GM19023 (cell line): Measurements from ENCODE around the gene FGF3.
"Not testable (repeated sequence)": the region's sequence is repeated elsewhere in the genome, so short reads cannot be mapped to it uniquely, and the experiment has no call there.

Experiments used
- ATAC-seq: cut with Tn5 transposase; IDR thresholded peaks from one replicate; pipeline ENCODE4 v1.9.1; 2021; ENCODE audit warnings: mild to moderate bottlenecking, moderate library complexity; ENCODE audit not compliant: unreplicated experiment

FGF3 gene

GRCh38 chr11:69774354-69775162 is 44.7 kb downstream of the FGF3 start:
- no peak for ATAC-seq

DNA sequence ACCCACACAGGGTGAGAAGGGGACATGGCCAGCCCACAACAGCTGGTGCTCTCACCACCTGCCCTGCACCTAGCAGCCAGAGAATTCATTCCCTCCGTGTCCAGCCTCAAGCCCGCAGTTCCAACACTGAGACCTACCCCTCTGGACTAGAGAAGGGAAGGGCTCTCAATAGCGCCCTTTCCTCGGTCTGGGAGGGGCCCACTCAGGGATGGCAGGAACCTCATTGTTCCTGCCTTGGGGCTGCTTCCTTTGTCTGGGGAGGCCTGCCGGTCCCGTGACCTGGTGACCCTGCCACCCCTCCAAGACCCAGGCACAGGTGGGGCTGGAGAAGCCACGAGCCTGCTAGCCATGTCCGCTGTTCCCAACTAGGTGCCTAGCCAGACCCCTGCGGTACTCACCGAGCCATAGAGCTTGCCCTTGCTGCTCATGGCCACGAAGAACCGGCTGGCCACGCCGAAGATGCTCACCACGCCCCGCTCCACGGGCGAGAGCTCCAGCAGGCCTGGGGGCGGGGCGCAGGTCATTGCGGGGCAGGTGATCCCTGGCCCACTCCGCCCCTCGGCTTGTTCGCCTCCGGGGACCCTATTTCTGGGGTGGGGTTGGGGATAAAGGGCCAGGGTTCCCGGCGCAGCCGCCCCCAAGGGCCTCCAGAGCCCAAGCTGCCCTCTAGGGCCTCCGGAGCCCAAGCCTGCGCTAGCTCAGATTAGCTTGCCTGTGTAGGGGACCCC is 45.4 kb downstream of the FGF3 start:
- ATAC-seq = no peak

GRCh38 chr11:69771466-69771865 is 47.8 kb downstream of the FGF3 start:
- no peak for ATAC-seq

DNA sequence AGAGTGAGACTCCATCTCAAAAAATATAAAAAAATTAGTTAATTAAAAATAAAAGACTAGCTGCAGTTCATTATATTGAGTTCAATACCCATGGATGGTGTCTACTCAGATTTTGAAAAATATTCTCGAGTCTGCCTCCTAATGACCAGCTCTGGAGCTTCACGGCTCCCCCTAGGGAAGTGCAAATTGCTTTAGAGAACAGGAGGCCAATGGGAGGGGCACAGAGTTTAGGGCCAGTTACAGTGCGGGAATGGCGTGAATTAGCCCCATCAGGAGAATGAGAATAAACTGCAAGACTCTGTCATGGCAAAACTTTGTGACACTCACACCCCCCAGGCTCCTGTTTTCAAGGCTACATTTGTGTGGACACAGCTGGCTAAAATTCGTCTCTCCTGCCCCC is 48.7 kb downstream of the FGF3 start:
- ATAC-seq = no peak

DNA sequence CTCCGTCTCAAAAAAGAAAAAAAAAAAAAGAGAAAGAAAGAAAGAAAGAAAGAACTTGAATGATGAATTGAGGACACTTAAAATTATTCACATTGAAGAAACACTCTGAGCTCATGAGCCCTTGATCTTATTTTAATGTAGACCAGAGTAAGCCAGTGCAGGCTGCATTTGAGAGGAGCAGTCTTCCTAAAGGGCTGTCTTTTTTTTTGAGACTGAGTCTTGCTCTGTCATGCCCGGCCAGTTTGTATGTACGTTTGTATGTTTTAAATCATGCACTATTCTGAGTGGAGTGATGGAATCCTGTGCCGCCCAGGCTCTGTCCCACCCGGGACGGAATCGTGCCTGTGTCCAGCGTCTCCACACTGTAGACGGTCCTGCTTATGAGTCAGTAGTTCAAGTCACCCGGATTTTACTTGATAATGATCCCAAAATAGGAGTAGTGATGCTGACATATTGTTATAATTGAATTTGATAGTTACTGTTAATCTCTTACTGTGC is 53.7 kb downstream of the FGF3 start:
- ATAC-seq = no peak

- not testable (repeated sequence) for ATAC-seq
Measured at GRCh38 chr11:69764918-69765317, 54.3 kb downstream of the FGF3 start.

DNA sequence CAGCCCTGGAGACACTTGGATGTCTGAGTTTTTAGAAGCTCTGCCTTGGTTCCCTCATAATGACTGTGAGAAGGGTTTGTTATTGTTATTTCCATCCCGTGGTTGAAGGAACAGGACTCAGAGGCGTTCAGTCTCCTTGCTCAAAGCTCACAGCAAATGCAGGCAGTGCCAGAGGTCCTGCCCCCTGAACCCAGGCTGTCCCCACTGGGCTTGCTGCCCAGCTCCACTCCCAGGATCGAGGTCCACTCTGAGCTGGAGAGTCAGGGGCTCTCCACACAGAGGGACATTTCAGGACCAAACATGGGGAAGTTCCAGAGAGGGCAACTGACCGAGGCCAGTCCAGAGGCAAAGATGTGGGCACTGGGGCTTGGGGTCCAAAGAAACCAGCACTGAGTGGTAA is 58.9 kb downstream of the FGF3 start:
- no peak for ATAC-seq
